ENCODE data around the gene ZNF385B. TPM values are rescaled to one million over a fixed set of nuclear protein-coding genes. Genes with fewer than 3 reads are reported as not detected.
A peak's percentile ranks its signal among the peaks of the same experiment; 100 is the strongest.

ZNF385B gene
- total and polyA plus RNA-seq, 2 donors from 2014 or later = 5.9 to 10.9 TPM

GRCh38 chr2:179556425-179556824 lies 305.0 kb downstream of the ZNF385B start:
- Histone ChIP-seq H3K9ac (ENCODE audit: low read length in 3 of 3) (no peak overlapping the region), H3K27me3 (ENCODE audit: control insufficient read depth, insufficient read depth, low read length) (no peaks in the 10 kb centered on the region), H3K9me3 (ENCODE audit: control insufficient read depth in 2 of 3, insufficient read depth in 1 of 3, low read length in 3 of 3) (no peaks in the 10 kb centered on the region), H3K4me3 (ENCODE audit: low read length in 3 of 3) (no peak overlapping the region), H3K4me1 (ENCODE audit: control insufficient read depth in 2 of 3, insufficient read depth in 2 of 3, low read depth in 1 of 3, low read length in 3 of 3) (peaks cover 3 to 7% (median 4%) of the 10 kb centered on the region in 3 donors), H3K27ac (ENCODE audit: low read depth in 2 of 2, low read length in 2 of 2) (peak overlapping the region in 1 of 2 donors; percentile 17), H3K36me3 (ENCODE audit: control insufficient read depth in 2 of 3, insufficient read depth in 3 of 3, low read length in 3 of 3) (no peaks in the 10 kb centered on the region)
- no peak for DNase-seq
- no peak for TF ChIP-seq CTCF (IDR thresholded peaks at IDR 0.05; ENCODE audit: borderline replicate concordance, extremely low read depth, insufficient read depth)
- no peak for FAIRE-seq
- intact Hi-C loops (cut with DNase I) = no loop called here

GRCh38 chr2:179555691-179556283 lies 305.6 kb downstream of the ZNF385B start:
- H3K9ac ChIP-seq (ENCODE audit: low read length in 3 of 3) = no peak overlapping the region
- FAIRE-seq = no peak
- H3K27me3 ChIP-seq (ENCODE audit: control insufficient read depth, insufficient read depth, low read length) = no peaks in the 10 kb centered on the region
- intact Hi-C loops (cut with DNase I) = no loop called here
- no peak overlapping the region for H3K4me3 ChIP-seq (ENCODE audit: low read length in 3 of 3)
- DNase-seq = no peak
- H3K27ac ChIP-seq (ENCODE audit: low read depth in 2 of 2, low read length in 2 of 2) = no peak overlapping the region
- H3K36me3 ChIP-seq (ENCODE audit: control insufficient read depth in 2 of 3, insufficient read depth in 3 of 3, low read length in 3 of 3) = no peaks in the 10 kb centered on the region
- H3K9me3 ChIP-seq (ENCODE audit: control insufficient read depth in 2 of 3, insufficient read depth in 1 of 3, low read length in 3 of 3) = no peaks in the 10 kb centered on the region
- peaks cover 3 to 7% (median 4%) of the 10 kb centered on the region in 3 donors for H3K4me1 ChIP-seq (ENCODE audit: control insufficient read depth in 2 of 3, insufficient read depth in 2 of 3, low read depth in 1 of 3, low read length in 3 of 3)
- TF ChIP-seq CTCF (IDR thresholded peaks at IDR 0.05; ENCODE audit: borderline replicate concordance, extremely low read depth, insufficient read depth) = no peak

- H3K4me1 ChIP-seq (ENCODE audit: control insufficient read depth in 2 of 3, insufficient read depth in 2 of 3, low read depth in 1 of 3, low read length in 3 of 3) = peaks cover 3 to 7% (median 4%) of the 10 kb centered on the region in 3 donors
- FAIRE-seq (no peak), DNase-seq (no peak)
- no peaks in the 10 kb centered on the region for H3K27me3 ChIP-seq (ENCODE audit: control insufficient read depth, insufficient read depth, low read length)
- H3K9ac ChIP-seq (ENCODE audit: low read length in 3 of 3) = no peak overlapping the region
- H3K36me3 ChIP-seq (ENCODE audit: control insufficient read depth in 2 of 3, insufficient read depth in 3 of 3, low read length in 3 of 3) = no peaks in the 10 kb centered on the region
- H3K9me3 ChIP-seq (ENCODE audit: control insufficient read depth in 2 of 3, insufficient read depth in 1 of 3, low read length in 3 of 3) = no peaks in the 10 kb centered on the region
- H3K4me3 ChIP-seq (ENCODE audit: low read length in 3 of 3) = no peak overlapping the region
- intact Hi-C loops (cut with DNase I) = no loop called here
- H3K27ac ChIP-seq (ENCODE audit: low read depth in 2 of 2, low read length in 2 of 2) = no peak overlapping the region
- TF ChIP-seq CTCF (IDR thresholded peaks at IDR 0.05; ENCODE audit: borderline replicate concordance, extremely low read depth, insufficient read depth) = no peak
Observed at GRCh38 chr2:179554639-179555386, 306.6 kb downstream of the ZNF385B start.
